Stimulated activated naive CD8-positive, alpha-beta T cell treated with anti-CD3 and anti-CD28 coated beads, Interleukin-15, Interleukin-2, amounts not matched to agents 100 U/mL and 50 U/mL, for 24 hours (primary cell): ENCODE results near the gene PBX3.
"Not testable (repeated sequence)": the region's sequence is repeated elsewhere in the genome, so short reads cannot be mapped to it uniquely, and the experiment has no call there.

Experiments
- ATAC-seq: fragments of 150-1000 bp; cut with Tn5 transposase; one replicate; pipeline ENCODE4 v1.10.0; 2021
- DNase-seq: peaks from one replicate; pipeline ENCODE4 v3.0.0; 2021

PBX3 gene

GRCh38 chr9:125778538-125779219, 31.5 kb downstream of the PBX3 start:
- not testable (repeated sequence) for DNase-seq, ATAC-seq

- DNase-seq: not testable (repeated sequence)
Observed at GRCh38 chr9:125779220-125779565, 32.0 kb downstream of the PBX3 start.

GRCh38 chr9:125782718-125783117, 35.5 kb downstream of the PBX3 start:
- DNase-seq (no peak), ATAC-seq (no peak)

More at GRCh38 chr9:125779220-125779565, 32.0 kb downstream of the PBX3 start:
- not testable (repeated sequence) for ATAC-seq

- ATAC-seq: no peak
- DNase-seq: no peak
Observed at GRCh38 chr9:125784286-125785049, 37.3 kb downstream of the PBX3 start.

- peak; percentile 69 for ATAC-seq
Observed at GRCh38 chr9:125785248-125785751, 38.1 kb downstream of the PBX3 start.

GRCh38 chr9:125787715-125788114, 40.5 kb downstream of the PBX3 start:
- DNase-seq (no peak), ATAC-seq (no peak)

More at GRCh38 chr9:125785248-125785751, 38.1 kb downstream of the PBX3 start:
- DNase-seq: peak; percentile 39

GRCh38 chr9:125789196-125789595, 42.0 kb downstream of the PBX3 start:
- ATAC-seq (peak; percentile 23), DNase-seq (no peak)

- DNase-seq: no peak
- ATAC-seq: no peak
Observed at GRCh38 chr9:125794708-125795107, 47.5 kb downstream of the PBX3 start.

- DNase-seq (no peak), ATAC-seq (no peak)
Observed at GRCh38 chr9:125795970-125796596, 48.9 kb downstream of the PBX3 start.

GRCh38 chr9:125797930-125798329, 50.8 kb downstream of the PBX3 start:
- DNase-seq (no peak), ATAC-seq (no peak)

GRCh38 chr9:125803526-125803925, 56.4 kb downstream of the PBX3 start:
- no peak for DNase-seq

GRCh38 chr9:125805057-125805456, 57.9 kb downstream of the PBX3 start:
- DNase-seq (no peak), ATAC-seq (no peak)

More at GRCh38 chr9:125803526-125803925, 56.4 kb downstream of the PBX3 start:
- ATAC-seq: no peak

GRCh38 chr9:125805586-125805985, 58.4 kb downstream of the PBX3 start:
- ATAC-seq: no peak
- no peak for DNase-seq

- no peak for ATAC-seq
- DNase-seq: no peak
Observed at GRCh38 chr9:125807079-125807478, 59.9 kb downstream of the PBX3 start.

GRCh38 chr9:125810161-125810560, 63.0 kb downstream of the PBX3 start:
- no peak for ATAC-seq
- no peak for DNase-seq

- DNase-seq (no peak), ATAC-seq (no peak)
Observed at GRCh38 chr9:125811002-125811401, 63.8 kb downstream of the PBX3 start.

- no peak for ATAC-seq
- no peak for DNase-seq
Observed at GRCh38 chr9:125812403-125812802, 65.2 kb downstream of the PBX3 start.

GRCh38 chr9:125815568-125815967, 68.4 kb downstream of the PBX3 start:
- ATAC-seq (no peak), DNase-seq (no peak)

- DNase-seq (no peak), ATAC-seq (no peak)
Observed at GRCh38 chr9:125816321-125816720, 69.1 kb downstream of the PBX3 start.

- DNase-seq (no peak), ATAC-seq (no peak)
Observed at GRCh38 chr9:125820100-125820804, 73.1 kb downstream of the PBX3 start.

- no peak for ATAC-seq
Observed at GRCh38 chr9:125821078-125821477, 73.9 kb downstream of the PBX3 start.

GRCh38 chr9:125822160-125822559, 75.0 kb downstream of the PBX3 start:
- ATAC-seq (no peak), DNase-seq (no peak)

More at GRCh38 chr9:125821078-125821477, 73.9 kb downstream of the PBX3 start:
- no peak for DNase-seq
